HepG2 (cell line): ENCODE measurements around the gene MPV17L2. TPM values are rescaled to one million over a fixed set of nuclear protein-coding genes. Genes with fewer than 3 reads are reported as not detected.

Source experiments
- CCDC6 ChIP-seq: sonication (generic); formaldehyde crosslinking; IDR thresholded peaks from 2 replicates; pipeline ENCODE4 v1.8.1; 2022; ENCODE audit warnings: mild to moderate bottlenecking, missing genetic modification reagents, moderate library complexity
- KMT2A ChIP-seq: sonication (generic); formaldehyde crosslinking; IDR thresholded peaks from 2 replicates; pipeline ENCODE4 v1.4.0; 2020; ENCODE audit warnings: missing genetic modification reagents
- MTF2 ChIP-seq: sonication (generic); formaldehyde crosslinking; IDR thresholded peaks from 2 replicates; pipeline ENCODE4 v1.5.0; 2020; ENCODE audit warnings: missing genetic modification reagents, borderline replicate concordance
- MZF1 ChIP-seq: sonication (generic); formaldehyde crosslinking; IDR thresholded peaks from 2 replicates; pipeline ENCODE4 v1.8.1; 2023; ENCODE audit warnings: mild to moderate bottlenecking, missing genetic modification reagents, borderline replicate concordance
- RFX3 ChIP-seq: IDR thresholded peaks from 2 replicates; pipeline ENCODE4 v1.6.1; 2016; ENCODE audit warnings: missing biosample characterization, missing genetic modification reagents
- RXRB ChIP-seq: IDR thresholded peaks from 2 replicates; pipeline ENCODE4 v1.6.1; 2016; ENCODE audit warnings: borderline replicate concordance, missing genetic modification reagents, missing compliant biosample characterization
- ZNF235 ChIP-seq: sonication (generic); formaldehyde crosslinking; IDR thresholded peaks from 2 replicates; pipeline ENCODE4 v1.8.1; 2023; ENCODE audit warnings: mild to moderate bottlenecking, missing genetic modification reagents, borderline replicate concordance
- ZNF264 ChIP-seq: sonication (generic); formaldehyde crosslinking; IDR thresholded peaks from 2 replicates; pipeline ENCODE4 v1.4.0; 2020; ENCODE audit warnings: missing genetic modification reagents
- ZNF331 ChIP-seq: sonication (generic); formaldehyde crosslinking; IDR thresholded peaks from 2 replicates; pipeline ENCODE4 v1.4.0; 2020; ENCODE audit warnings: missing genetic modification reagents
- ZNF337 ChIP-seq: sonication (generic); formaldehyde crosslinking; IDR thresholded peaks from 2 replicates; pipeline ENCODE4 v1.5.1; 2020; ENCODE audit warnings: missing genetic modification reagents, low read depth, mild to moderate bottlenecking, borderline replicate concordance
- ZNF367 ChIP-seq: sonication (generic); formaldehyde crosslinking; IDR thresholded peaks from 2 replicates; pipeline ENCODE4 v1.4.0; 2020; ENCODE audit warnings: missing genetic modification reagents, borderline replicate concordance
- ZNF841 ChIP-seq: sonication (generic); formaldehyde crosslinking; IDR thresholded peaks from 2 replicates; pipeline ENCODE4 v1.8.1; 2023; ENCODE audit warnings: missing genetic modification reagents, borderline replicate concordance
- polyA plus RNA-seq, 8 experiments: library from polyadenylated mRNA; depleted of rRNA in 3 of 8; stranded (reverse) in 7 of 8; unstranded in 1 of 8; fragments of >200 nt; fragmentation: Illumina TruSeq in 4 of 8; extraction: Trizol in 4 of 8; gene quantifications; 2 replicates each; pipeline versions ENCODE4 v1.2.1 to v1.2.3, GENCODE V29; 2011 to 2016; ENCODE audit warnings: low read depth in 4 of 8, missing spikeins in 1 of 8, mixed read lengths in 1 of 8; ENCODE audit not compliant: insufficient read depth in 1 of 8
- total RNA-seq, 5 experiments: library from RNA; depleted of rRNA; stranded (reverse); fragments of >200 nt; fragmentation: Illumina TruSeq; extraction: Trizol; gene quantifications; 2 replicates each; pipeline ENCODE4 v1.2.3, GENCODE V29; 2016; ENCODE audit warnings: low read depth in 1 of 5
- TF ChIP-seq, protein P1 (sequence below): sonication (generic); formaldehyde crosslinking; IDR thresholded peaks from 2 replicates; pipeline ENCODE4 v1.4.0; 2020; ENCODE audit warnings: missing genetic modification reagents
- TF ChIP-seq, protein P2 (sequence below): sonication (generic); formaldehyde crosslinking; IDR thresholded peaks from 2 replicates; pipeline ENCODE4 v1.4.0; 2020; ENCODE audit warnings: missing genetic modification reagents, mild to moderate bottlenecking, borderline replicate concordance
- TF ChIP-seq, protein P3 (sequence below), 2 experiments: sonication (generic) in 1 of 2; formaldehyde crosslinking in 1 of 2; IDR thresholded peaks; 2 replicates each; pipeline versions ENCODE4 v1.6.1 to v1.9.0; 2014 to 2022; ENCODE audit warnings: antibody characterized with exemption in 1 of 2, borderline replicate concordance in 1 of 2, inconsistent platforms in 1 of 2, low read depth in 1 of 2, missing genetic modification reagents in 1 of 2
- TF ChIP-seq, protein P4 (sequence below): sonication (generic); formaldehyde crosslinking; IDR thresholded peaks from 2 replicates; pipeline ENCODE4 v1.8.0; 2022; ENCODE audit warnings: mild to moderate bottlenecking, missing genetic modification reagents

Gene MPV17L2
- total and polyA plus RNA-seq, 2 of the 13 experiments (the other 11 are each of a cell fraction or from before 2014, with no cell fraction given), result 13.6 to 16.7 TPM

DNA sequence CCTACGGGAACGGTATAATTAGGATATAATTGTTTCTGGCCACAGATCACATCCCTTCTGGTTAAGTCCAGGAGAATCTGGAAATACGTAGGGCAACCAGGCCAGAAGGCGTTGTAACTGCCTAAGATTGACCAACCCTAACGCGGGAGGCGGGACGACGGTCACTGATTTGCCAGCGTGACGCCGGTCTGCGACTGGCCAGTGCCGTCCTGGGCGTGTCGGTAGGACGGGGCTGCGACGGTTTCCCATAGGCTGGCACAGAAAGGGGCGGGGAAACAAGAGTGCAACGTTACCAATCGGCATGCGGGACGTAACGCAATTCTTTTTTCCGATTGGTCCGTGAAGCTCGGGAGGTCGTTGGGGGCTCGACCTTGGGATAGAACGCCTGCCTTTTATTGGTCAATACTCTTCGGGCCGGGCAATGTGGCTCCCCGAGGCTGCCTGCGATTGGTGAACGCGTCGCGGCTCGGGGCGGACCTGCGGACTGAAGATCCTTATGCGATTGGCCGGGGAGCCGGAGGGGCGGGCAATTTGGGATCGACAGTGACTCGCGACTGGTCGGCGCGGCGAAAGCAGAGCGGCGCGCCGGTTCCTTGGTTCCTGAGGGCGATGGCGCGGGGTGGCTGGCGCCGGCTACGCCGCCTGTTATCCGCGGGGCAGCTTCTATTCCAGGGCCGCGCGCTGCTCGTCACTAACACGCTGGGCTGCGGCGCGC is at the start of gene MPV17L2 (continued):
- TF ChIP-seq, protein P1, sequence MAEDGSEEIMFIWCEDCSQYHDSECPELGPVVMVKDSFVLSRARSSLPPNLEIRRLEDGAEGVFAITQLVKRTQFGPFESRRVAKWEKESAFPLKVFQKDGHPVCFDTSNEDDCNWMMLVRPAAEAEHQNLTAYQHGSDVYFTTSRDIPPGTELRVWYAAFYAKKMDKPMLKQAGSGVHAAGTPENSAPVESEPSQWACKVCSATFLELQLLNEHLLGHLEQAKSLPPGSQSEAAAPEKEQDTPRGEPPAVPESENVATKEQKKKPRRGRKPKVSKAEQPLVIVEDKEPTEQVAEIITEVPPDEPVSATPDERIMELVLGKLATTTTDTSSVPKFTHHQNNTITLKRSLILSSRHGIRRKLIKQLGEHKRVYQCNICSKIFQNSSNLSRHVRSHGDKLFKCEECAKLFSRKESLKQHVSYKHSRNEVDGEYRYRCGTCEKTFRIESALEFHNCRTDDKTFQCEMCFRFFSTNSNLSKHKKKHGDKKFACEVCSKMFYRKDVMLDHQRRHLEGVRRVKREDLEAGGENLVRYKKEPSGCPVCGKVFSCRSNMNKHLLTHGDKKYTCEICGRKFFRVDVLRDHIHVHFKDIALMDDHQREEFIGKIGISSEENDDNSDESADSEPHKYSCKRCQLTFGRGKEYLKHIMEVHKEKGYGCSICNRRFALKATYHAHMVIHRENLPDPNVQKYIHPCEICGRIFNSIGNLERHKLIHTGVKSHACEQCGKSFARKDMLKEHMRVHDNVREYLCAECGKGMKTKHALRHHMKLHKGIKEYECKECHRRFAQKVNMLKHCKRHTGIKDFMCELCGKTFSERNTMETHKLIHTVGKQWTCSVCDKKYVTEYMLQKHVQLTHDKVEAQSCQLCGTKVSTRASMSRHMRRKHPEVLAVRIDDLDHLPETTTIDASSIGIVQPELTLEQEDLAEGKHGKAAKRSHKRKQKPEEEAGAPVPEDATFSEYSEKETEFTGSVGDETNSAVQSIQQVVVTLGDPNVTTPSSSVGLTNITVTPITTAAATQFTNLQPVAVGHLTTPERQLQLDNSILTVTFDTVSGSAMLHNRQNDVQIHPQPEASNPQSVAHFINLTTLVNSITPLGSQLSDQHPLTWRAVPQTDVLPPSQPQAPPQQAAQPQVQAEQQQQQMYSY, result 0 out of 2 replicates have a peak, but pooled peaks have one; percentile 40
- TF ChIP-seq ZNF235 (CRISPR knock-in tag) (no peak), MZF1 (CRISPR knock-in tag) (no peak), ZNF331 (0 out of 2 replicates have a peak, but pooled peaks have one; percentile 9), MTF2 (CRISPR knock-in tag) (no peak), ZNF367 (CRISPR knock-in tag) (no peak), ZNF264 (0 out of 2 replicates have a peak, but pooled peaks have one; percentile 30), ZNF337 (no peak), RXRB (peak; percentile 4; the same call in 1 of the 2 replicates), RFX3 (CRISPR knock-in tag) (no peak), ZNF841 (CRISPR knock-in tag) (no peak), KMT2A (CRISPR knock-in tag) (no peak), CCDC6 (CRISPR knock-in tag) (no peak)
- TF ChIP-seq, protein P2, sequence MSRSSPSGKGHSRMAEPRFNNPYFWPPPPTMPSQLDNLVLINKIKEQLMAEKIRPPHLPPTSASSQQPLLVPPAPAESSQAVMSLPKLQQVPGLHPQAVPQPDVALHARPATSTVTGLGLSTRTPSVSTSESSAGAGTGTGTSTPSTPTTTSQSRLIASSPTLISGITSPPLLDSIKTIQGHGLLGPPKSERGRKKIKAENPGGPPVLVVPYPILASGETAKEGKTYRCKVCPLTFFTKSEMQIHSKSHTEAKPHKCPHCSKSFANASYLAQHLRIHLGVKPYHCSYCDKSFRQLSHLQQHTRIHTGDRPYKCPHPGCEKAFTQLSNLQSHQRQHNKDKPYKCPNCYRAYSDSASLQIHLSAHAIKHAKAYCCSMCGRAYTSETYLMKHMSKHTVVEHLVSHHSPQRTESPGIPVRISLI (CRISPR knock-in tag), result no peak
- TF ChIP-seq, protein P3, sequence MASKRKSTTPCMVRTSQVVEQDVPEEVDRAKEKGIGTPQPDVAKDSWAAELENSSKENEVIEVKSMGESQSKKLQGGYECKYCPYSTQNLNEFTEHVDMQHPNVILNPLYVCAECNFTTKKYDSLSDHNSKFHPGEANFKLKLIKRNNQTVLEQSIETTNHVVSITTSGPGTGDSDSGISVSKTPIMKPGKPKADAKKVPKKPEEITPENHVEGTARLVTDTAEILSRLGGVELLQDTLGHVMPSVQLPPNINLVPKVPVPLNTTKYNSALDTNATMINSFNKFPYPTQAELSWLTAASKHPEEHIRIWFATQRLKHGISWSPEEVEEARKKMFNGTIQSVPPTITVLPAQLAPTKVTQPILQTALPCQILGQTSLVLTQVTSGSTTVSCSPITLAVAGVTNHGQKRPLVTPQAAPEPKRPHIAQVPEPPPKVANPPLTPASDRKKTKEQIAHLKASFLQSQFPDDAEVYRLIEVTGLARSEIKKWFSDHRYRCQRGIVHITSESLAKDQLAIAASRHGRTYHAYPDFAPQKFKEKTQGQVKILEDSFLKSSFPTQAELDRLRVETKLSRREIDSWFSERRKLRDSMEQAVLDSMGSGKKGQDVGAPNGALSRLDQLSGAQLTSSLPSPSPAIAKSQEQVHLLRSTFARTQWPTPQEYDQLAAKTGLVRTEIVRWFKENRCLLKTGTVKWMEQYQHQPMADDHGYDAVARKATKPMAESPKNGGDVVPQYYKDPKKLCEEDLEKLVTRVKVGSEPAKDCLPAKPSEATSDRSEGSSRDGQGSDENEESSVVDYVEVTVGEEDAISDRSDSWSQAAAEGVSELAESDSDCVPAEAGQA (IDR thresholded peaks at IDR 0.05; ENCODE audit: low read depth), result 0 out of 2 replicates have a peak, but pooled peaks have one; percentile 15
- TF ChIP-seq, protein P3 (CRISPR knock-in tag; IDR thresholded peaks at IDR 0.05; ENCODE audit: borderline replicate concordance), result no peak
- TF ChIP-seq, protein P4, sequence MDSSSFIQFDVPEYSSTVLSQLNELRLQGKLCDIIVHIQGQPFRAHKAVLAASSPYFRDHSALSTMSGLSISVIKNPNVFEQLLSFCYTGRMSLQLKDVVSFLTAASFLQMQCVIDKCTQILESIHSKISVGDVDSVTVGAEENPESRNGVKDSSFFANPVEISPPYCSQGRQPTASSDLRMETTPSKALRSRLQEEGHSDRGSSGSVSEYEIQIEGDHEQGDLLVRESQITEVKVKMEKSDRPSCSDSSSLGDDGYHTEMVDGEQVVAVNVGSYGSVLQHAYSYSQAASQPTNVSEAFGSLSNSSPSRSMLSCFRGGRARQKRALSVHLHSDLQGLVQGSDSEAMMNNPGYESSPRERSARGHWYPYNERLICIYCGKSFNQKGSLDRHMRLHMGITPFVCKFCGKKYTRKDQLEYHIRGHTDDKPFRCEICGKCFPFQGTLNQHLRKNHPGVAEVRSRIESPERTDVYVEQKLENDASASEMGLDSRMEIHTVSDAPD (CRISPR knock-in tag), result no peak
